Lower leg skin (tissue), 4 donors: ENCODE results near the gene METTL22. TPM values are rescaled to one million over a fixed set of nuclear protein-coding genes. Genes with fewer than 3 reads are reported as not detected.

Experiments
- DNase-seq, 2 donors: peaks; one replicate each; pipeline ENCODE4 v3.0.0-alpha.2; 2019; ENCODE audit warnings: low spot score in 2 of 2
- H3K4me3 ChIP-seq: fragments of 200-600 bp; sonication (generic); 2 replicates; pipeline ENCODE4 v1.5.1; 2017; ENCODE audit warnings: mild to moderate bottlenecking, low read depth; ENCODE audit not compliant: poor library complexity, severe bottlenecking
- CTCF ChIP-seq, 3 donors: fragments of 450-650 bp; IDR thresholded peaks; one replicate each; pipeline ENCODE4 v1.5.1; 2016; ENCODE audit warnings: antibody characterized with exemption in 3 of 3, mild to moderate bottlenecking in 3 of 3, moderate library complexity in 2 of 3
- POLR2A ChIP-seq, 2 donors: fragments of 450-650 bp; IDR thresholded peaks; one replicate each; pipeline ENCODE4 v1.6.1; 2016 to 2017; ENCODE audit warnings: antibody characterized with exemption in 2 of 2, mild to moderate bottlenecking in 1 of 2, moderate library complexity in 1 of 2
- WGBS, 2 donors: methylation state at CpG; one replicate each; pipeline ENCODE4 v1.1.5; 2018; 5-methylcytosine and 5-hydroxymethylcytosine counted together
- intact Hi-C: fragments of 100-400 bp; cut with DNase I; formaldehyde crosslinking; loops from one replicate; pipeline ENCODE4 v1.15.0; 2023; ENCODE audit warnings: low total_unique reads
- total RNA-seq, 4 donors: library from RNA; depleted of rRNA; stranded (reverse); fragments of >200 nt; gene quantifications; one replicate each; pipeline ENCODE4 v1.1.0, GENCODE V29; 2016

Gene METTL22
- total RNA-seq, 4 donors from 2014 or later: 12.9 to 49.0 (median 21.1) TPM

DNA sequence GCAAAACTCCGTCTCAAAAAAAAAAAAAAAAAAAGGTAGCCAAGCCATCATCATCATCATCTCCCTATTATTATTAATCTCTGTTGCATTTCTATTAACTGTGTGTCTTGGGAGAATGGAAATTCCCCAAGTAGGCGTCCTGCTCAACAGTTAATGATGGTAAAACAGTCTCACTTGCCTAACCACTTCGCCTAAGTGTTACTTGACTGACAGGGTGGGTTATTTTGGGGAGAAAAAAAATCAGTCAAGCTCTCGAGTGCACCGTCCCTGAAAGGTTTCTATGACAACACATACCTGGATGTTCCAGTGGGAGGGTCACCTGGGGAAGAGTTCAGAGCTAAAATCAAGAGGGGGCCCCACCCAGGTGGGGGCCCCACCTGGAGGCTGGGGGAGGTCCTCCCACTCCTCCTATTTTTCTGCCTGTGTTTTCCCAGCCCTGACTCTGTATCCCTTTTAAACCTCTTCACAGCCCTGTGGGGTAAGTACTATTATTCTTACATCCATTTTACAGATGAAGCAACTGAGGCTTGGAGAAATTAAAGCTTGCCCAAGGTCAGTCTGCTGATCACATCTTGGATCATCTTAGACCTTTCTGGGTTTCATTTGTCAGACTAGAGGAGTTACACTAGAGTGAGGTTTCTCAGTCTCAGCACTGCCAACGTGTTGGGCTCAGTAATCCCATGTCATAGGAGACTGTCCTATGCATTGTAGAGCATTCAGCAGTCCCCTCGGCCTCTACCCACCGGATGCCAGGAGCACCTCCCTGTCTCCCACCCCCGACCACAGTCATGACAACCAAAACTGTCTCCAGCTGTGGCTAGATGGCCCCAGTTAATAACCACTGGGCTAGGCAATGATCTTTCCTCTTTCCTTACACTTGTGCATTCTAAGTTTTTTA is 41.9 kb downstream of the METTL22 start:
- WGBS, 2 donors: 84 to 90% methylated on average over 9 of the region's 9 CpGs
- TF ChIP-seq CTCF (IDR thresholded peaks at IDR 0.05) (no peak), POLR2A (IDR thresholded peaks at IDR 0.05) (no peak)
- DNase-seq: no peak
- intact Hi-C loops: no loop called here
- H3K4me3 ChIP-seq: no peak overlapping the region

- intact Hi-C loops: no loop called here
- DNase-seq: no peak
- 85% methylated on average over 6 of the region's 6 CpGs for WGBS, 2 donors
- TF ChIP-seq CTCF (IDR thresholded peaks at IDR 0.05): no peak
- no peak for TF ChIP-seq POLR2A (IDR thresholded peaks at IDR 0.05)
- no peak overlapping the region for H3K4me3 ChIP-seq
Observed at GRCh38 chr16:8665529-8665928, 44.0 kb downstream of the METTL22 start.

DNA sequence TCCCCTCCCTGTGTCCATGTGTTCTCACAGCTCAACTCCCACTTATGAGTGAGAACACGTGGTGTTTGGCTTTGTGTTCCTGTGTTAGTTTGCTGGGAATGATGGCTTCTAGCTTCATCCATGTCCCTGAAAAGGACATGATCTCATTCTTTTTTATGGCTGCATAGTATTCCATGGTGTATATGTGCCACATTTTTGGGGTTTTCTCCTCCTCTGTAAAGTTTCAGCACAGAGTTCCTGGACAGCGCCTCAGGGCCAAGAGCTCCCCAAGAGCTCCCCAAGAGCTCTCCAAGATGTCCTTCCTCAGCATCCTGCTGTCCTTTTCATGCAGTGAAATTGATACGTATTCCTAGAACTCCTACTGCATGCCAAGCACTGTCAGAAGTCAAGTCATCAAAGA is 46.0 kb downstream of the METTL22 start:
- WGBS, 2 donors: 94 to 98% methylated on average over 3 of the region's 3 CpGs
- H3K4me3 ChIP-seq: no peak overlapping the region
- no peak for TF ChIP-seq POLR2A (IDR thresholded peaks at IDR 0.05)
- no peak for TF ChIP-seq CTCF (IDR thresholded peaks at IDR 0.05)
- intact Hi-C loops: no loop called here
- no peak for DNase-seq

- no peak for DNase-seq
- intact Hi-C loops: no loop called here
- TF ChIP-seq CTCF (IDR thresholded peaks at IDR 0.05): no peak
- TF ChIP-seq POLR2A (IDR thresholded peaks at IDR 0.05): no peak
- WGBS, 2 donors: 84 to 85% methylated on average over 5 of the region's 5 CpGs
- no peak overlapping the region for H3K4me3 ChIP-seq
Observed at GRCh38 chr16:8668113-8668512, 46.6 kb downstream of the METTL22 start.

GRCh38 chr16:8669481-8669880 is 48.0 kb downstream of the METTL22 start:
- intact Hi-C loops: no loop called here
- TF ChIP-seq CTCF (IDR thresholded peaks at IDR 0.05): no peak
- TF ChIP-seq POLR2A (IDR thresholded peaks at IDR 0.05): no peak
- WGBS, 2 donors: 91 to 100% methylated on average over 1 of the region's 1 CpG
- no peak for DNase-seq
- no peak overlapping the region for H3K4me3 ChIP-seq
